ENCODE data around the gene UACA.

- TF ChIP-seq CTCF (IDR thresholded peaks at IDR 0.05) (no peak), POLR2A (IDR thresholded peaks at IDR 0.05) (no peak)
Measured at GRCh38 chr15:70726753-70727152, 36.6 kb downstream of the UACA start.
